Measurements from ENCODE around the gene NT5DC1.

The NT5DC1 gene

DNA sequence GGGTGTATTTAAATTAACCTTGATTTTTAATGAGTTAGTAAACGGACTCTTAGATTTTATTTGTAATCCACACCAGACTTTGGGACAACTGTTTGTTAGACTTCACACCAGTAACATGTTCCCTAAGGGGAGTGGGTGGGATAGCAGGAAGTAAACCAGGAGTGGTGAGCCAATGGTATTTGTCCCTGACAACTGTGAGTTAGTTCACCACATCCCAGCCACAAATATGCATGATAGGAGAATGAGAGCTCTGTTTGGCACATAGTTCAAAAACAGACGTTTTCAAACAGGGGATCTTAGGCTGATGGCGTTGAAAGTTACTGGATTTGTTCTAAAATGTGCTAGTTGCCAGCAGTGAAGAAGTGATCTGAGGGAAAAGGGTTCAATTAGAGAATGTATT, 44.0 kb downstream of the NT5DC1 start:
- no peak for DNase-seq

DNA sequence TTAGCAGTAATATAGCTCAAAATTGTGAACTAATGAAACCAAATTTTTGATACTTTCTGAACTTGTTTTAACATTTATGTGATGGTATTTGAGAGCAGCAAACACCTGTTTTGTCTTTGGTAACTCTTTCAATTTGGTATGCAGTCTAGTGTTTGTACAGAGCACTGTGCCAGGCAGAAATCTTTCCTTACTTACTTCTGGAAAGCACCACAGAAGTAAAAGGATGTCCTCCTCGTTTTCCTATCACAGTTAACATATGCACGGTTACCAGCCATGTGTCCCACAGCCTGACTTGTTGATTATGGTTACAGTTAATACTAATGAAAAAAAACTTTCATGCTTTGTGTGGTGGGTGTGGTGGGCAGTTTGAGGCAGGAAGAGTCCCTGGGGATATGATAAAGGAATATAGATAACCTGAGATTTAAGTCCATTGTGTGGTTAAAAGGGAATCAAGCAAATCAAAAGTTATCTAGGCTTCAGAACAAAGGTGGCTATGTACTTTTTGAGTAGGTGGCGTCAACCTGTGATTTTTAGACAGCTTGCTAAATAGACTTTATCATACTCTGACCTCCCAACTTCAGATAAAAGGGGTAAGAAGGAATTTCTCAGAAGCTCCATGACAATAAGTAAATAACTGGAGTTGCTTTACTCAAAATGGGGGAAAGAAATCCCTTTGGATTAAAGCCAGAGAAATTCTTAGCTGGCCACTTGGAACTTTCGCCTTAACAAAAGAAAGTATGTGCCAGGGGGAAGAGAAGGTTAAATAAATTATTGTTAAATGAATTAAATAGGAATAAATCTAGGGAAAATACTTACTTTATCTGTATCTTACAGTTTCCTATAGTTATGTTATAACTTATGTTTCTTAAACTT, 45.4 kb downstream of the NT5DC1 start:
- DNase-seq, result no peak

DNA sequence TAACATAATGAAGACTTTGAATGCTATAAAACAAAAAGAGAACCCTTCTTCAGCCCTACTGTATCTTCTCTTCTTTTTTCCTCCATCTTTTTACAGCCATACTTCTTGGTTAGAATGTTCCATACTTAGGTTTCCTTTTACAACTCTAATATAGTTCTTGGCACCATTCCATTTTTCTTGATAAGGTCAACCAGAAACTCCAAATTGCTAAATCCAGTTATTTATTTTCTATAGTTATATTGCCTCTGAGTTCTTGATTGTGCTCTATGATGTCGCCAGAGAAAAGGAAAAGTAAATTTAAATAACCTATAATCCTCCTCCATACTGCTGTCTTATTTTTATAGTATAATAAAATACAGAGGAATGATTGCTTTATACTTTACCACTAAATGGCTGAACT, 52.0 kb downstream of the NT5DC1 start:
- no peak for DNase-seq

DNA sequence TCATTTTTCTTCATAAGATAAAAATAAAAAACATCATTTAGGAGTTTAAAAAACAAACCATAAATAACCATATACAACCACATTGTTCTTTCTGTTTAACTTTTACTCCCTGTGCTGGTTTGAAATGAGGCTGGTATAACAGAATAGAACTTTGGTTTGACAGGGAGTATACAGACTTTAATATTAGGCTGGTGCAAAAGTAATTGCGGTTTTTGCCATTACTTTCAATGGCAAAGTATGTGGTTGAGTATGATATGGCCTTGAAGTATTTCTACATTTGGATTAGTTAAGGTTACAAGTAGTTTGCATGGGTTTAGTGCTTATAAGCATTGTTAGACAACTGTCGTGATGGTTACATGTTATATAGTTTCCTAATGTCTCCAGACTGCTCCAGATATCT, 54.2 kb downstream of the NT5DC1 start:
- DNase-seq, result no peak

DNA sequence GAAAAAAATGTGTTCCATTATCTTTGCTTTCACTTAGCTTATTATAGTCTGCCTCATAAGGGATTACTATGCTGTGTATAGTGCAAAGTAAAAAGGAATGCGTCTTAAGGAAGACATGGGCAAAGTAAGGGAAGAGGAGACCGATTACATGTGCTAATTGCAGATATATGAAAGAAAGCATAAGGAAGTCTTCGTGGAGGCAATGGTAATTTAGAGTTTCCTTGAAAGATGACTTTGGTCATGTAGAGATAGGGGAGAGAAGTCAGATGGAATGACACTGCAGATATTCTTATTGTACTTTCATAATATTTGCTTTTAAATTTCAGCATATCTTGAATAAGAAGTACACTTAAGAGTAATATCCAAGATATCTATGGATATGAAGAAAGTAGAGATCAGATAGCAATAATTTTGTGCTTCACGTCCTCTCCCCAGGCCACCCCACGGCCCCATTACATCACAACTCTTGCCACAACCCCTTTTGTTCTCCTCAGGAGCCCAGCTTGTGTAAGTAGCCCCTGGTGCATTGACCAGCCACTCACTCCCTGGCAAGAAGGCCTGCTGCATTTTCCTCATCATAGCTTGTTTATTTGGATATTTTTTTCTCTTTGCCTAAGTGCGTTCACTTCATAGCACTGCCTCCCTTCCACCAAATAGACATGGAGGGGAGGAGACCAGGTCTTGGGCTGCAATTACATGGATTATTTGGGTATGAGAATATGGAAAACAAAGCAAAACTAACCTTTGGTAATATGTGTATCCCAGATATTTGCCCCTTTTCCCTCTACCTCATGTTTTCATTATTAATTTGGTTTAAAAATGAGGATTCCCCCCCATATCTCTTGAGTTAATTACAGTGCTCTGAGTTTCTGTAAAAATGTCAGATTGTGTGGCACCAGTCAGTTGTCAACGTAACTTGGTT, 56.0 kb downstream of the NT5DC1 start:
- DNase-seq, result no peak

GRCh38 chr6:116157391-116157790, 56.7 kb downstream of the NT5DC1 start:
- no peak for DNase-seq

DNA sequence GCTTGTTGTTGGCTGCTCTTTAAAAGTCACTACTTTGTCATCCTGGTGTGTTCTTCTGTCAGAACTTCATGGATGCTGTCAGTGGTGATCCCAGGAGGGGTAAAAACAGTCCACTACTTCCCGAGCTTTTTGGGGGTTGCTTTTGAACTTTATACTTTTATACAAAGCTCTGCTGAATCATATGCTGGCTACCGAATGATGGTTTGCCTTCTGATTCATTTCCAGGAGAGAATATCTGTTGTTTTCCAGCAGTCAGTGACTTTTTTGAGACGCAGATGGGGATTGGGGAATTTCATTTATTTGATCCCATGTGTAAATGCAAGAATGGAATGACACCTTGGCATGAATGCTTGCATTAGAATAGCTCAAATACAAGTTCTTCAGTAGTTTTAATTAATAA, 58.0 kb downstream of the NT5DC1 start:
- no peak for DNase-seq

GRCh38 chr6:116159782-116160524, 59.3 kb downstream of the NT5DC1 start:
- no peak for DNase-seq

- no peak for DNase-seq
These were observed 64.9 kb downstream of the NT5DC1 start for GRCh38 chr6:116165596-116165995.

DNA sequence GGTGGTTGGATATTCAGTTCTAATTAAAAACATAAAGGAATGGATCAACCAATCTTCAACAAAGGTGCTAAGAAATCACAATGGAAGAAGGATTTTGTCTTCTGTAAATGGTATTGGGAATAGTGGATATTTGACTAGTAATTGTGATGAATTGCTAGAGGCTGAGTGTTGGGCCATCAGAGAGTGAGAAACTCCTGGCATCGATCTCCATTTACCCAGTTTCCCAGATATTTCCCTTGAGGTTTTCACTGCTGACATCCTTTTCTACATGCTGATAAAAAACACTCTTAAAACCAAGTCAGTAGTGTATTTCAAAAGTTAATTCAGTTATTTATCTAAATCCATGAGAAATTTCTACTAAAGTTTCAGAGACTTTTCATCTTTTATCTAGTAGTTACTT, 65.7 kb downstream of the NT5DC1 start:
- DNase-seq, result no peak

DNA sequence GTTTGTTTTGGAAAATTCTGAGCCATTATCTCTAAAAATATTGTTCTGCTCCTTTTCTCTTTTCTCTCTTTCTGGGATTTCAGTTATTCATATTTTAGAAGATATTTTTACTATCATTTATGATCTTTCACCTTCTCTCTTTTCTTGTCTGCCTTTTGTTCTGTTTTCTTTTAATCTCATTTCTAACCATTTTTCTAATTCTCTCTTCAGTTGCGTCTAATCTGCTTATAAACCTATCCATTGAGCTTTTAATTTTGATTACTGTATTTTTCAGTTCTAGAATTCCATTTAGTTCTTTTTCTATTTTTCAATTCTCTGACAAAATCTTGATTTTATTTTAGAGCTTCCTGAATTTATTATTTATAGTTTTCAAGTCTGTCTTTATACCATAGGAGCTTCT, 67.5 kb downstream of the NT5DC1 start:
- DNase-seq, result no peak

- no peak for DNase-seq
These were observed 69.2 kb downstream of the NT5DC1 start for GRCh38 chr6:116169880-116170279.

GRCh38 chr6:116170358-116171057, 69.9 kb downstream of the NT5DC1 start:
- DNase-seq, result no peak

GRCh38 chr6:116173928-116174327, 73.3 kb downstream of the NT5DC1 start:
- no peak for DNase-seq

- DNase-seq, result no peak
These were observed 74.7 kb downstream of the NT5DC1 start for GRCh38 chr6:116175344-116175743.

DNA sequence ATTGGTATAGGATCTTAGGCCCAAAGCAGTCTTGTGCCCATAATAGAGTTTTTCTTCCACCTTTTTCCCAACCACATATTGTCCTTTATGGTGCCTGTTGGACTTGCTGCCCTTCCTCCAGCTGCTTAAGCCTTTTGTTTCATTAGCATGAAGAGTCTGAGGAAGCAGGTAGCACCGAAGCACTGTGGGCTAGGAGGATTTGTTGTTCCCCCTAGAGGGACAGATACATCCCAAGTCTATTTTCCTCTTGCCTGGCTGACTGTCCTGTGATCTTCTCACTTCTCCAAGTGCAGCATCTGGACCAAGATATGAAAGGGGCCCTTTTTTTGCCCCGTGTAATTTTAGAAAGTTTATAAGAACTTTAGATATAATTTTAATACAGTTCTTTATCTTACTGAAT, 75.9 kb downstream of the NT5DC1 start:
- DNase-seq, result no peak

DNA sequence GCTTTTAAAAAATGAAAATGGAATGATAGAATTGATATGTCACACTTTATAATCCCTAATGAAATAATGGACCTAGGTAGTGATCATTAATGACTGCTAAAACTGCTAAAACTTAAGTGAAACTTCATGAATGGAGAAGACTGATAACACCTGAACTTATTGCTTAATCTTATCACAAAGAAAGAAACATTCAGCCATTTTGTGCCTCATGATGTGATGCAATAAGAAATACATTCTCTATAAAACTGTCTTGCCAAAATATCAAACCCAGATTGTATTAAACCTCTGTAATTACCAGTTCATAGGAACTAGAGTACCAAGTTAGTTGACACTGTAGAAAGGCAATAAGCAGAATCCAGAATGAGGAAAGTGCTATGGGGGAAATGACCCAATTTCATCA, 79.7 kb downstream of the NT5DC1 start:
- DNase-seq, result no peak

DNA sequence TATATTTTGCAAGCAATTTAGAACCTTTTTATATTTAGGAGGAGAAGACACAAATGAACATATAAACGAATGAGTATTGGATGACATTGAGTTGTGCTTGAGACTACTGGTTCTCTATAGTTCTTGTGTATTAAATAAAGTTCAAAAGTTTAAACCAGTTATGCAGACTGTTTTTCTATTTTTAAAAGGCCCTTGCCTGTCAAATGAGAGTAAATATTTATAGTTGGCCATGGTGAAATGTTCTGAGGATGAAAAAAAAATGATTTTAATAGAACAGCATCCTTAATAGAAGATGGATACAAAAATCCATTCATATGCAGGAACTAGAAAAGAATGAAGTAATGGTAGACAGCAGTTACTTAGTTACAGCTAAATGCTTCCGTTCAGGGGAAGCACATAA, 88.8 kb downstream of the NT5DC1 start:
- no peak for DNase-seq

DNA sequence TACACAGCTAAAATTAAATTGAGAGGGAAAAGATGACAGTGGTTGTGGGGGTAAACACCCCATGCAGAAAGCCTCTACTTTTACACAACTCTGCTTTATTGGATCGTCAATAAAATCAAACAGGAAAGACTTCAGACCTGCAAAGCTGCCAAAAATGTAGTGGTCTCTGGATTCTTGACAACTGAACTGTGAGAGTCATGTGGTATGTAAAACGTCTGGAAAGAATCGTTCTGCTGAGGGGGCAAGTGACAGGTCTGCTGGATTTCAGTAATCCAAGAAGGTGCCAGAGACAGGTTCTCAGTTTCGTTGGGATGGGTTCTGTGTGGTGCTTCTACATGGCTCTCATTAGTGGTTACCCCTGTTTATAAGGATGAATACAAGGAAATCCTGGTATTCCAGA, 89.9 kb downstream of the NT5DC1 start:
- DNase-seq, result no peak

DNA sequence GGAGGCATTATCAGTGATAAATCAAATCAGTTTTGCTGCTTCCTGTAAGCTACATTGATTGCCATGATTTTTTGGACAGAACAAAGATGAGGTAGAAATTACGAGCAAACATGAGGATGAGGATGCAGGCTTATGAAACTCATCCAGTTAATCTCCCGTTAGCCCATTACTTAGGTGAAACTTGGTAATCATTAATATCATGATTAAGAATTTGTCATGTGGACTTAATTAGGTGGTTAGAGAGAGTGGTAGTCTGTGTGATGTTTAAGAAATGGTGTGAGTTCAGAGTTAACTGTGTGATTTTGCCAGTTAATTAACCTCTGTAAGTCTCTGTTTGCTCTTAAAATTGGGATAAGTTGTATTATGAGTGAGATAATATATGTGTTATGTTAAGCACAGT, 91.2 kb downstream of the NT5DC1 start:
- no peak for DNase-seq

DNA sequence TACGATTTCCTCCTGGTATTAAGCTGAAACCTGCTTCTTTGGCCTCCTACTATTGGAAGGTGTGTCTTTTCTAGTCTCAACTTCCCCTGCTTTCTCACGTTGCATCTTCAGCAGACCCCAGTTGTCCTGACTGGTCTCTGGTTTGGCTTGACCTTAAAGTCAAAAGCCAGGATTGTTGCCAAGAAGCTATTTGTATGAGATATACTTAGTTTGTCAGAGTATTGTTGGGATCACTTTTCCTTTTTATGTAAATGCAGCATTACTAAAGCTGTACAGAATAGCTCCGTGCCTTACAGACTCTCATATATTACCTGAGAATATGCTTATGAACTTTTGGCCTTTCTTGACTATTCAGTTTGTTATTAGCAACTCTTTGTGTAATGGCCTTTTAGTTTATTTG, 92.1 kb downstream of the NT5DC1 start:
- no peak for DNase-seq

DNA sequence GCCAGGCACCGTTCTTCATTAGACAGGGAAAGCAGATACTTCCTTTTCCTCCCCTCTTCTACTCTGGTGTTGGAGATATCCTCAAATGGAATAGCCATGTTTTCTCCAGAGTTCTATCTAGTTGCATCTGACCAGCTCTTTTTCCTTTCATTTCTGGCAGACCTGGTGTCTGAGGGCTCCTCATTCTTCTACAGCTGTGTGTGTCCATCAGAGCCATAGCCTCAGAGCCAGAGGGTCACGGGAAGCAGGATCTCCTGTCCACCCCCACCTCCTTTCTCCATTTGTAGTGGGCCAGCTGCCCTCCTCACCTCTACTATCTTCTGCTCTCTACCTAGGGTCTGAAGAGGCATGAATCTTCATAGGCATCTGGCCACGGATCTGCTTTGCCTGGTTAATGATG, 96.2 kb downstream of the NT5DC1 start:
- no peak for DNase-seq

All from CD4-positive, alpha-beta T cell treated with Interleukin-10 for 1 hour (primary cell).